Activated CD8-positive, alpha-beta memory T cell treated with anti-CD3 and anti-CD28 coated beads for 48 hours (primary cell): ENCODE data around the gene THRB.

Experiments
- DNase-seq, 3 experiments: peaks; one replicate each; pipeline ENCODE4 v3.0.0-alpha.2; 2020; ENCODE audit warnings: low read depth in 2 of 3, low spot score in 2 of 3

Gene THRB

DNA sequence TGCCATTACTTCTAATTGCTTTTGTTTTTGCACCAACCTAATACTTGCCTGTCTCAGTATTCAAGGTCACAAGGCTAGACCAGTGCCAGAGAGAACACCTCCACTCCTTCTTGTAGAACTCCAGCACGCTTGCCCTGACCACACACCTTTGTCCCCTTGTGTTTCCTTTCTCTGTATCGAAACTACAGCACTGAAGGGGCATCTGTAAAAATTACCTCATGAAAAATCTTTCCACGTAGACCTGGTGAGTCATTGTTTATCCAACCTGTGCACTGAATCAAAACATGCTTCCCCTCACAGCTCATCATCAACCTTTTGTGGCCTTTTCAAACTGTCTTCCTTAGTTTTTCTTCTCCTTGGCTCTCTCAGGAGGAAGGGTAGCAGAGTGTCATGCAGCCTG lies 259.5 kb downstream of the THRB start:
- DNase-seq, result no peak

DNA sequence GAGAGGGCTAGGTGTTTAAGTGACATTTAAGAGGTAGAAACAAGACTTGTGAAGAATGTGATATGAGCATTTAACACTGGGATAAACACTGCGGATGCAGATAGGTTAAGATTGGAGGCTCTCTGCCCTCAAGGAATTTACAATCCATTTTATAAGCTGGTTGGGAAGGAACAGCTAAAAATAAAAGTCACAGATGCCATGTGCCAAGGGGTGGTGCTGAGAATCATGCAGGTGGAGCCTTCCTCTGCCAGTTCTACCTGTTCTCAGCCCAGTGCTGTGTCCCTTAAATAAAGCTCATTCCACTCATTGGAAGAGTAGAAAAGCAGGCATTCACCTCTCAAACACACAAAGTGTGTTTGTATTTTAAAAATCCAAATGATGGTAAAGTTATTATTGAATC lies 261.9 kb downstream of the THRB start:
- DNase-seq, result no peak

- DNase-seq, result no peak
Observed at GRCh38 chr3:24229468-24230221, 265.0 kb downstream of the THRB start.

GRCh38 chr3:24227635-24228034 lies 267.0 kb downstream of the THRB start:
- no peak for DNase-seq

GRCh38 chr3:24226397-24226796 lies 268.3 kb downstream of the THRB start:
- no peak for DNase-seq

- DNase-seq, result no peak
Observed at GRCh38 chr3:24225385-24225950, 269.2 kb downstream of the THRB start.

DNA sequence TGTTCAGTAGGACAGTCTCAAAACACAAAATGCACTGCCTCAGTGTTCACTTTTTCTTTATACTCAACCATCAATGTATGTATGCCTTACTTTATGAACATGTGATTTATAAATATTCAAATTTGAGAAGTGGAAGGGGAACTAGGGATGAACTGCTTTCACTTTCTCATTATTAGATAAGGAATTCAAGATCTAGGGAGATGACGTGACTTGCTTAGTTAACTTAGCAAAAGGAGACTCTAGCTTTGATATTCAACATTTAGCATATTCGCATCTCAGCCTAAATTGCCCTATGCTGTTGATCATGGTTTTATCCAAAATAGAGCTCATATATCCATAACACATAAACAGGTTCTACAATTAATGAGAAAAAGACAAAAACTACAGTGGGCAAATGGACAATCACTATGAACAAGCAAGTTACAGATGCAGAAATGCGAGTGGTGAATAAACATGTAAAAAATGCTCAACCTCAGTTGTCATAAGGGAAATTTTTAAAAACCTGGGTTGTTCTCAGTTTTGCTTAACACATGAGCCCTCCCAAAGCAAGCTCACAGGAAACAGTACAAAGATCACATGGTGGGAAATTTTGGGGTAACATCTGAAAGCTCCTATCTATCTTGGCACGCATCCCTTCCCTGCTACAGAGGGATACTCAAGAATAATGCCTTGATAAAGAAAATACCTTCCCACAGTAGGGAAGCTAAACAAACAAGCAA lies 269.8 kb downstream of the THRB start:
- DNase-seq, result no peak

DNA sequence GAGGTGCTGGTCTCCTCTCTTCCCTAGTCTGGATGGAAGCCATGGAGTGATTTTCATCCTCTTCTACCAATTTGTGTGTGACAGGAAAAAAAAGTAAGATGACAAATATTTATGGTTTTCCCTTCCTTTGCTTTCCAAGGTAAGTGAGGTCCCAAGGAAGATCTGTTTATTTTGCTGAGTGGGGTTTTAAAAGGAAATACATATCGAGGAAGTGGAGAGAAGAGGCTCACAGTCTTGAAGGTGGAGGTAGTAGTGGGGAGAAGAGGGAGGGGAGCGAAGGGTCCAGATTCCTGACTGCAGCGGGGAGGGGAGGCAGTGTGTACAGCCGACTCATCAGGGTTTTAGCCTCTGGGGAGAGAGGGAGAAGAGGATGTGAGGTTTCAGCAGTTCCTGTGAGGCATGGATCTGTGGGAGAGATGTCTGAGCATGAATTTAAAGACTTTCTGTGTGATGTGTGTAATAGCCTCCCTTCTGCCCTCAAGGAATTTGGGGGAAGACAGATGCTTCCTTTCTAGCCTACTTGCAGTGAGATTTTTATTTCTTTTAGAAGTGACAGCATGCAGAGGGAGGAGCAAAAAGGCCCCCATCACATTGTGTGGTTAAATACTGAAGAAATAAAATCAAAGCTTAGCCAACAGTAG lies 272.4 kb downstream of the THRB start:
- no peak for DNase-seq

DNA sequence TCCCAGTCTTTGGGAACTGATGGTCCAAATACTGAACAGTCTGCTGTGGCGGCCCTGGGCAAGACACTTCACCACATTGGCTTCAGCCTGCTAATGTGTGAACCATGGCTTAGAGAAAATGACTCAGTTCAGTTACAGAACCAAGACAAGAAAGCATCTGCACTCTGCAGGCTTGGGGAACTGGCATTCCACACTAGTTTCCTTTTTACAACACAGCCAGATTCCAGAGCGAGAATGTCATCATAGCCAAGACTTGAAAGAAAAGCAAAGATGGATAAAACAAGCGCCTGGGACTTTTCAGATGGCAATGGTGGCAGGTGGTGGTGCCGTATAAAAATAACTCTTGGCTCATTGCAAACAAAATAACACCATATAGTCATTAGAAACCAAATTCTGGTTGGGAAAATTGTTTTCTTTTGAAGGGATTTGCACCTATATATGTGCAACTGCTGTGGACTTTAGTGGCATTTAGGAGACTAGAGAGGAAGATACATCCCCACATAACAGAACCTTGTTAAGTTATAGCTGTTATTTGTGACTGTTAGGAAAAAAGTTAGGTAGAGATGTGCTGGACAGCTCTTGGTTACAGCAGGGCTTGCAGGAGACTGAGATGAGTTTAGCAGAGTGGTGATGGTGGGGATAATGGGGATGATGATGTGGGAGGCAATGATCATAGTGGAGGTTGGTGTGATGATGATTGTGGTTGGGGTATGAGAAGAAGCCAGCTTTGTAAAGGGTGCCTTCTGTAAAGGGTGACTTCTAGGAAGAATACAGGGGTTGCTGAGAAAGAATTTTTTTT lies 273.6 kb downstream of the THRB start:
- DNase-seq, result no peak

DNA sequence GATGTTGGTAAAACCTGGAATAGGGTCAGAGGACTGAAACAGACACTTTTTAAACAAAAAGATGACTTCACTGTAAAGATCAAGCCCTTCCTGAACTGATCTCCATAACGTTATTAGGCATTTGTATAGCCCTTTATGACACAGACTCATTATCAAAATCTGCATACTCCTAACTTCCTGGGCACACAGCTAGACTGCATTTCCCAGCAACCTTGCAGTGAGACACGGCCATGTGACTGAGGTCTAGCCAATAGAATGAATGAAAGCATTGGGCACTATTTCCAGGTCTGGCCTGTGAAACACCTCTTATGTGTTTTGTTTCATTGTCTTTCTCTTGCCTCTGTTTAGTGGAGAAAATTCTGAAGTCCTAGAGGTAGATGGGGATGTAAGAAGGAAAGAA lies 279.1 kb downstream of the THRB start:
- DNase-seq, result no peak

DNA sequence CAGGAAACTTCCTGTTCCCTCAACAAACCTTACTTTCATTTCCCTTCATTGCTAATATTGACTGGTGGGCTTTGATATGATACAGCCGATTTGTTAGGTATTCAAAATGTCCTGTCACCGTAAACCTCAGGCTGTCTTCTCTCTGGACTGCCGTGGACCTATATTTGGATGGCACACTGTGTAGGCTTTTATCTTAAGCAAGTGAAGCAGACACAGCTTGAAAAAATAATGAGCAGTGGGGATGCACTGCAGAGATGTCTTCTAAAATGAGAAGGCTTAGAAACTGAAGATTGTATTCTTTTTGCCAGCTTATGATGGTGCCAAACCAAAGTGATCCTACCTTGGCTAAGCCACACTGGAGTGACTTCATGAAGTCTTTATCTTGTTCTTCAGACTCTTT lies 283.3 kb downstream of the THRB start:
- DNase-seq, result no peak

DNA sequence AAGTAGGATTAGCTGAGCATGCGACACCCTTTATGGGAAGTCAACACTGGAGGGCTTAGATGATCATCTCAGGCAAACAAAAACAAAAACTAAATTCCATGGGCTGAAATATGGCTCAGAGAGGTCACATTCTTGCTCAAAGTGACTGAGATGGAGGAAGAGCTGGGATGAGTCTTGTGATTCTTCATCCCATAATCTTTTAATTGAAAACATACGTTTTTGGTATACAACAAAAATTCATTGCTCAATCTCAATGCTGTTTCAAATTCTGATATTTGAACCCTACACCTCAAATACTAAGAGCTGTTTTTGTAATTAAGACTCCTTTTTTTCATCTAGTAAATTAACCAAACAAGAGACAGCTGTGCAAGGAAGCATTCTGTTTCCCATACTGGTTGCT lies 292.6 kb downstream of the THRB start:
- DNase-seq, result no peak

DNA sequence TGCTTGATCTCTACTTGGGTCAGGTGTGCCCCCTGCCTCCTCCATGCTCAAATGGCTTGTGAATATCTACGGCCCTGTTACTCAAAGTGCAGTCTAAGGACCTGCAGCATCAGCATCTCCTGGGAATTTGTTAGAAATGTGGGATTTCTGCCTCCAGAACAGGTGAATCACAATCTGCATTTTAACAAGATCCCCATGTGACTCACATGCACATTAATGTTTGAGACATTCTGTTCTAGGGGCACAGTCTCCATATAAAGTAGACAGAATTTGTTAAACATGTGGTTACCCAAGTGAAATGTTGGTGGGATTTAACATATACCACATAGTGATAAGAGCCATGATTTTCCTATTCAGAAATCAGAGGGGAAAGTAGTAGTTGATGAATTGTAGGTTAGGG lies 293.3 kb downstream of the THRB start:
- no peak for DNase-seq

DNA sequence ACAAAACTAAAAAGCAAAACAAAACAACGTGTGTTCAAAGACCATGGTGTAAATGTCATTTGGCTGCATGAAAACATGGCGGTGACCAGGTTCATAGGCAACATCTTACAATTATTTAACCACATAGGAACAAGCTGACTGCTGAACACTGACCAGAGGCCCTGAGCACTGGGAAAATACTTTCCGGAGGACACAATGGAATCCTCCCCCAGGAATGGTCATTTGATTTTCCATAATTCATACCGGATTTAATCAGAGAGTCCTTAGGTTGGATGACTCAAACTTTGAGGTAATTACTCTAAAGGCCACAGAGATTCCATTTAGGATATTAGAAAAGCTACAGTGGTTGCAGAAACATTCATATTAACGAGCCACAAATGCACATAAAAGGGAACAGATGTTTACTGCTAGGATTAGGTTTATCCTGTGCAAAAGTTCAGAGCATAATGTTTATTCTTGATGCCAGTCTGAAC lies 294.8 kb downstream of the THRB start:
- no peak for DNase-seq

DNA sequence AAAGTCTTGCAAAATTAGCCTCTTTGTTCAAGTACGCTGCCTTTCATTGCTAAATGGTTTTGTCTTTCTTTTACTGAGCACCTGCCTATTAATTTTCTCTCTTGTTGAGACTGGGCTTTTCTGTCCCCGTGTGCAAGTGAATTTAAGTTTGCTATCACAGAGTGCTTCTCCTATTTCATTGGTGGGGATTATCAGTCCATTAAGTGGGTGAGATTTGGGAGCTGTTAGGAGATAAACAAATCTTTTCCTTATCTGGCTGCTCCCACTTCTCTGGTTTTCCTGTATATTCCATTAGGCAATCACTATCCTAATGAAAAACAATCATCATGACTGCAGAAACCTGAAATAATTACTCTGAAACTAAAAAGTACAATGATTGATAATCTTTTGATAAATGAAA lies 295.4 kb downstream of the THRB start:
- no peak for DNase-seq

DNA sequence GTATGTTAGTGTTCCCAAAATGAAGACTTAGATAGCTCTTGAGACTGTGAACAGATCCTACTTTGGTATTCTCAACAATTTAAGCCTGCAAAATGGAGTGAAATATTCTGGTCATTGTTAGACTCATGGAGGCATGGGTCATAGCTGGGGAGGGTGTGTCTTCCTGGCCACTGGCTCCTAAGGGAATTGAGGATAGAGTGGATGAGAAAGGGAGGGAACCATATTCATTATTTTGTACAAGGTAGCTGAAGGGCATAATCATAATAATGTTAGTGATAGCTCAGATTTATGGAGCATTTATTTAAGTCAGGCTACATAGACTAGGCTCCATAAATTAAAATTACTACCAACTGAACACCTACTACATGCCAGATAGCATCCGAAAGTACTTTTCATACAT lies 295.9 kb downstream of the THRB start:
- DNase-seq, result no peak

- no peak for DNase-seq
Observed at GRCh38 chr3:24197809-24198208, 296.8 kb downstream of the THRB start.

- no peak for DNase-seq
Observed at GRCh38 chr3:24196526-24196925, 298.1 kb downstream of the THRB start.

DNA sequence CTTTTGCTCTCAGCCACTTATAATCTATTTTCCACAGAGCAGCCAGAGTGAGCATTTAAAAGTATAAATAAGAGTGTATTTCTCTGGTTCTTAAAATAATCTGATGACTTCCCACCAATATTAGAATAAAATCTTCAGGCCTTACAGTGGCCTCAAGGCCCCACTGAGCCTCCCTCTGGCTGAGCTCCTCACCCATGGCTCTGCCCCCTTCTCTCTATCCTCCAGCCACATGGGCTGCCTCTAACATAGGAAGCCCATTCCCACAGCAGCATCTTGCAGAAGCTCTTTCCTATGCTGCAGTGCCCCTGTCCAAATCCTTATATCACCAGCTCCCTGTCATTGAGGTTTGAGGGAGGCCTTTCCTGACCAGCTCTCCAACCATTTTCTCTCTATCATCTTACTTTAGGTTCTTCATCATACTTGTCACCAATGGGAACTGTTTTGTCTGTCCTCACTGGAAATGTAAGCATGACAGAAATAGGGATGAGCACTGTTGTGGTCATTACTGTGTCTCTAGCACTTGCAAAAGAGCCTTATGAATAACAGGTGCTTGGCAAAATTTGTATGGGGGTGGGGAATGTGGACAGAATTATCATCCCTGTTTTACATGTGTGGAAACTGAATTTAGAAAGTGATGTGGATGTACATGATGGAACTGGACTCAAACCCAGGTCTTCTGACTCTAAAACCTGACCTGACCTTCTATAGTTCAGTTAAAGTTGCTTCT lies 299.0 kb downstream of the THRB start:
- DNase-seq, result no peak

- no peak for DNase-seq
Observed at GRCh38 chr3:24192469-24193056, 302.1 kb downstream of the THRB start.
